GM18867 (cell line): ENCODE data around the gene MAGI1.

ENCODE experiments used
- ATAC-seq: cut with Tn5 transposase; IDR thresholded peaks from one replicate; pipeline ENCODE4 v1.9.1; 2021; ENCODE audit warnings: mild to moderate bottlenecking, moderate library complexity; ENCODE audit not compliant: unreplicated experiment

The MAGI1 gene

DNA sequence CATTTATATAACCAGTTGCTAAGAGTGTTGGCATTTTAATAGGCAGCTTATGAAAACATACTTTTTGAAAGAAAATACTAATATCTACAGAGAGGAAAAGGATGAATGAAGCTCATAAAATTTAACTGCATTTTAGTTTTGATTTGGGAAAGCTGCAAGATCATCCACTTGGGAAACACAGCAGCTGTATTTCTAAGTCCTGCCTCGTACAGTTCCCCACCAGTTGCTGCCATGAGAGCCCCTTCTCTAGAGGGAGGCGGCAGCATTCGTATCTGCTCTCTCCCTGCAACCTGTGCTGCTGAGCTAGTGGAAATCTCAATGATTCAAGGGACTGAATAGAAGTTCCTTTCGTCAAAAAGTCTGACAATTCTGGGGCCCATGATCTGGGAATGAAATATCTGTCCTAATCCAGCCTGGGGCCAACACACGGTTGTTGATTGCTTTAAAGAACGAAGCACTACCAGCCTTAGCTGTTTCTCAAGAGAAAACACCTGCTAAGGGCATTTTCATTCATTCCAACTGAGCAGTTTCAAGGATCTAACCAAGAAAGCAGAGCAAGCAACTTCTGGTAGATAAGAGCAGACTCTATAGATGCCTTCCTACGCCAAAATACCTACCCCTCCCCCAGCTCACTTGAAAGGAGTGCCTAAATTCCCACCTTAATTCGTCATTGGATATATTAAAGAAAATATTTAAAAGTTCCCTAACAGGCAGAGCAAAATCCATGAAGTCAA, 223.7 kb downstream of the MAGI1 start:
- no peak for ATAC-seq

DNA sequence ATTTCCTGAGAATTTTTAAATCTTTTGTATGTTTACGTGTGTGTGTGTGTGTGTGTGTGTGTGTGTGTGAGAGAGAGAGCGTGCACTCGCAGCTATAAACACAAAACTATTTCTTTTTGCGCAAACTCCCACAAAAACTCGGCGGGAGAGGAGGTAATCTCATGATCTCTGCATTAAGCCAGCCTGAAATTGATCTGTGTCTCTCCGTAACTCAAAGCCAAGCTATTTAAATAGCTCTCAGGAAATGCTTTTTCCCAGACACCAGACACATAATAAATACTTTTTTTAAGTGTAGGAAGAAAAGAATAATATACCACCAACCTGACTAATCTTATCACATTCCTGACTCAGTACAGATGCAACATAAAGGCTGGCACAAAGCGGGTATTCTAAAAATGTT, 226.8 kb downstream of the MAGI1 start:
- no peak for ATAC-seq

DNA sequence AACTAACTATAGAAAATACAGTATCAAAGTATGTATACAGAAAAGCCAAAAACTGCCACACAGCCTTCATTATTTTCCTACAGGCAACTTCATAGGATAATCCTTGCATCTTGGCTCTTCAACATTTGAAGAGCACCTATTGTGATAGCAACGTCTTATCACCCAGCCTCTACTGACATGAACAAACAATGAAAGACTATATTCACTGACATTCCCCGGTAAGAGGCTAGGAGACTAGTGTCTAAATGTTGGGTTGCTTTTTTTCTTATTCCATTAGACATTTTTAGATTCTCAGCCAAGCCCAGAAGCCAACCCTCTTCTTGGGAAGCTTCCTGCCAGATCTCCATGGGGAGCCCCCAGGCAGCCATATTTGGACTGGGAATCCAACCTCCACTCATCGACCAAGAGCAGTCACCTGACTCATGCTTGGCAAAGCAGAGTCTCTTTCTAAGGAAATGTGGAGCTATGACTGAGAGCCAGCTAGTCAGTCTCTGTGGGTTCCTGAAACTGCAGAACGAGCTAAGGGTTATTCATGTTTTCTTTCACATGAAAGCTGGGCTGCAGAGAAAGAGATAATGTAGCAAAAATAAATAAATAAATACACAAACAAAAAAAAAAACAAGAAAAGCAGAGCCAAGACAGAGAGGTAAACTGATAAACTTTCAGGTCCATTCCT, 227.5 kb downstream of the MAGI1 start:
- no peak for ATAC-seq

DNA sequence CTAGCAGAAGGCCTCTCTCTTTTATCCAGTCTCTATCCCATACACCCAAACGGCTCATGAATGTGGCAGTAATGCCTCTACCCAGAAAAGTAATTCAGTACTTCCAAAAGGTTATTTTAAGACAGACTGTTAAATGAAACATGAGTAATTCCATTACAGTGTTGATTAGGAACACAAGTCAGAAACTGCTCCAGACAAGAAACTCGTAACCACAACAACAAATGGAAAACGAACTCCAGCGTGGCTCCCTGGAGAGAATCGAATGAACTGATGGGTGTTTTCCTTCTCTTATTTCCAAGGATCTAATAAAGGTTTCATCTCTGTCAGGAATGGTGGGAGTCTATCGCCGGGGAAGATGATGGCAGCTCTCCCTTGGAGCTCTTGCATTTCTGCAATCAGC, 228.4 kb downstream of the MAGI1 start:
- no peak for ATAC-seq

DNA sequence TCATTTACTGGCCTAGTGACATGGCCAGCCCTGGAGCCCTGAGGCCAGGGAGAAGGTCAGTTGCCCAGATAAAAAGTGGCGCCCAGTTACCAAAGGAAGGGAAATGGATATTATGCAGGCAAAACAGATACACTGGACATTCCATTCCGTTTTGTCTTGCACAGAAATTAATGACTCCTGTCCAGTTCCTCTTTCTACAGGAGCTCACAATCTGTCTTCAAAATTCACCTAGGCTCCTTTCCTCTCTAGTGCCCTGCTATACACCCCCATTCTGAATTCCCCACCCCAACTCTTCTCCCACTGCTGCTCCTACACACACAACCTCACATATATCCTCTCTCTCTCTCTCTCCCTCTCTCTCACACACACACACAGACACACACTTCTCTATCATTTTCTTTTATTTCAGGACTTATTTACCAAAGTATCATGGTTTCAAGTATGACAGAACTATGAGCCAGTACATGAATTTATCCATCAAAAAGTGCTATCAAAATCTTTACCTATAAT, 229.0 kb downstream of the MAGI1 start:
- no peak for ATAC-seq

DNA sequence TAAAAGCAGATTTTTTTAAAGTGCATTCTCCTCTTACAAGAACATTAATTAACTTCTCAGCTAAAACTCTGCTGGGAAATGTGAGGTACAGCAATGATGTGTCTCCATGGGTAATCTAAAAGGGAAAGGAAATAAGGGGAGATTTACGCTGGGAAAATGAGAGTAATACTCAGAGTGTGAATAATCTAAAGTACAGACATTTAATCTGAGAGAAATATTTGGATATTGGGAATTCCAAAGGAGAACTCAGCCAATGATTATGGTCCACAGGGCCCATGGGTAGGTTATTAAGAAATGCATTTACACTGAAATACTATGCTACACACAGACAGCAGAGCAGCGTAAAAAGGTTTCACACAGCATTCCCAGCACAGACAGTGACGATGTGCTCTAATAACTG, 229.9 kb downstream of the MAGI1 start:
- ATAC-seq = no peak

DNA sequence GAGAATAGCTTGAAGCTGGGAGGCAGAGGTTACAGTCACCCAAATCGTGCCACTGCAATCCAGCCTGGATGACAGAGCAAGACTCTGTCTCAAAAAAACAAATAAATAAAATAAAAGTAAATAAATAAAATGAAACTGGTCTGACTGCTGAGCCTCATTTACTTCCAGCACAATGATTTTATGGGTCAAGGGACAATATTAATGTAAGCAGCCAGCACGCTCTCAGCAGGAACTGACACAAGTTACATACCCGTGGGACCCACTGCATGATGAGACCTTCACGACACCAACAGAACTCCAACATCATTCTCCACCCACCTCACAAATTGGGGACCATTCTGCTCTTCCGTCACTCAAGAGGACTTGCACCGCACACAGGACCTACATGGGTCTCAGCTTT, 230.3 kb downstream of the MAGI1 start:
- no peak for ATAC-seq

DNA sequence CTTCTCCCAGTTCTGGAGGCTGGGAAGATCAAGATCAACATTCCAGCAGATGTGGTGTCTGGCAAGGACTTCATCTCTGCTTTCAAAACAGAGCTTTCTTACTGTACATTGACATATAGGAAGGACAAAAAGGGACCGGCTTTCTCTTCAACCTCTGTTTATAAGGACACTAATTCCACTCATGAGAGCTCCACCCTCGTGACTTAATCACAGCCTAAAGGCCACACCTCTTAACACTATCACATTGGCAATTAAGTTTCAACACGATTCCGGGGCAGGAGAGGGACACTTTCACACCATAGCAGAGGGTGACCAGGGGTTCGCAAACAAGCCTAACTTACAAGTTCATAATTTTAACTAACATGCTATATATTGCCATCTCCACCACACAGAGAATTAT, 231.5 kb downstream of the MAGI1 start:
- no peak for ATAC-seq

DNA sequence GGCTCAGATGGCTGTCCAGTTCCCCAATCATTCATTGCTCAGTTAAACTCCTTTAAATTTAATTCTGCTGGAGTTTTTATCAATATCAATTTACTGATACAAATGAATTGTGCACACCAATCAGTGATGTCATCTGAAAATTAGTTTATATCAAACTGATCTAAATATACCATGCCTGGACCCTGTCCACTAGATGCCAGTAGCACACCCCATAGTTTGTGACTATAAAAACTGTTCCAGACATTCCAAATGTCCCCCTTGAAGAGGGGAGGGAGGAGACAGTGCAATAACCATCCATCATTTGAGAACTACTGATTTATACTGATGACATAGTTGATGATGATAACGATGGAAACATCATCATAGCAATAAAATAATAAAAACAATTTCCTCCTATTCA, 232.1 kb downstream of the MAGI1 start:
- no peak for ATAC-seq

DNA sequence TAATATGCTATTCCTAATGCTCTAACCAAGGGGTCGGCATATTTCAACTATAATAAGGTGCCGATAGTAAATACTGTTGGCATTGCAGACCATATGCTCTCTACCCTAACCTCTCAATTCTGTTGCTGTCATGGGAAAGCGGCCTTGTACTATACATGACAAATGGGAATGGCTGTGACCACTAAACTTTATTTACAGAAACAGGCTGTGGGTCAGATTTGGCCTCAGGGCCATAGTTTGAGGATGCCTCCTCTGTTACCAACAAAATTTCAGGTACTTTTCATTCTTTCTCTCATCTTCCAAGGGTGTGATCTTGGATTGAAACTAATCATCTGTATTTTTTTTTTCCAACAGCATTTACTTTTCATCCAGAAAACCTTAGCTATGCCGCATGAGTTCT, 242.0 kb downstream of the MAGI1 start:
- no peak for ATAC-seq

DNA sequence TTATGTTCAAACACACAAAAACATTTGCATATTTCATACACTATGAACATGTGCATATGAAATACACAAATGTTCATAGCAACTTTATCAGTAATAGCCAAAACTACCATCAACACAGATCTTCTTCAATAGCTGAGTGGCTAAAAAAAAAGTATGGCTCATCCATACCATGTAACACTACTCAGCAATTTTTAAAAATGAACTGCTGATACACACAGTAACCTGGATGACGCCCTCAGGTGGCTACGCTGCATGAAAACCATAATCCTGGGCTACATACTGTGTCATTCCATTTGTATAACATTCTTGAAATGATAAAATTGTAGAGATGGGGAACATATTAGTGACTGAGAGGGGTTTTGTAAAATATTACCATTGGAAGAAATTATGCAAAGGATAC, 243.6 kb downstream of the MAGI1 start:
- ATAC-seq = no peak

DNA sequence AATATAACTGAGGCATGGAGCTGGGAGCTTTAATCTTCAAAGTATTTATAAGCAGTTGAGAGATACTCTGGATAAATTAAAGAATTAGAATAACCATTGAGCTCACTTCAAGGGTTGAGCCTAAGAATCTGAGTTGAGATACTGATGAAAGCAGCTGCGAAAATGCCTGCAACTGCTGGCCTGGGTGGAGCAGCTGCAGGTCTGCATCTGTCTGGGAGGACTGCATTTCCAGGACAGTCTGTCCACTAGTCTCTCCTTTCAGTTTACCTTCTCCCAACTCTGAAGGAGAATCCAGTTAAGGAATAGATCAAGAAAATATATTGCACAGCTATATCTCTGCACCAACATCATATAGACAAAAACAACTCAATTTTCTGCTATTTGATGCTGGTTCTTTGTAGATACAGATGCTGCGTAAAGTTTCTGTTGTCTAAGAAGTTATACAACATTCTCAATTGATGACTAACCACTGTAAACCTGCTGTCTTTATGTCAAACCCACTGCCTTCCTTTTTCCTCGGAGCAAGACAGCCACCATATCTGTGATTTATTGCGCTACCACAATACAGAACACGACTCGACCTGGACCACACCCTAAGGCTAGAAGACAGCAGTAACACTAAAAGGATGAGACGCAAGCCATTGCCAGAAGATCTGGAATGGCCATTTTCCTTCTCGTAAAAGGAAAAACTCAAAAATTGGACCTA, 245.1 kb downstream of the MAGI1 start:
- no peak for ATAC-seq

DNA sequence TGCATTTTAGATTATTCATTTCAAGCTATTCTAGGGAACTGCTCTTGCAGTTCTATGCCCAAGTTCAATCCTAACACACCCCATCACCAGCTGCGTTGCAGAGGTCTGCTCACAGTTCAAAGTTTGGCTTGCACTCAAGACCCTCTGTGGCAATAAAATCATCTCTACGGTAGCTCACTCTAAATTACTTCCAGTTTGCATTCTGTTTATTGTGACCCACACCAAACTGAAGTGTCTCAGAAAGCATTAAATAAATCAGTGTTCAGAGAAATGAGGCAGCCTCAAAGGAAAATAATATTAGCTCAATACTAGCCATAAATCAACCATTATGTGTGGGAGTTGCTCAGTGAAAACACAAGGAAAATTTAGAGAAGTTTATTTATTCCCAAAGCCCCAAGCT, 250.3 kb downstream of the MAGI1 start:
- ATAC-seq = no peak

DNA sequence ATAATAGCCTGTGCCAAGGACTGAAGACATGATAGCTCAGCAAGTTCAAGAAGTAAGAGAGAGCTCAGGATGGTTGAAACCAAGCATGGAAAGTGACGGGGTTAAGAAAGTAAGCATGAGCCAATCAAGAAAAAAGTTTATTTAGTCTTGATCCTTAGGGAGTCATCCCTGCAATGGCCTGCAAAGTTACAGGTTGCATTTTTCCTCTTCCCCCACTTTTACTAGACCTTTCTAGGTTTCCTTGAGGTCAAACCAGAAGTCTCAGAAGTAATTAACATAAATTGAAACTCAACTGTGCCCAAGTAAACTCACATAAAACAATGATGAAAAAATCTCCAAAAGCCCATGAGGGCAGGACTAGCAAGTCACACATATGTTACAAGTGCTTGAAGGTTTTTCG, 250.9 kb downstream of the MAGI1 start:
- ATAC-seq = no peak

DNA sequence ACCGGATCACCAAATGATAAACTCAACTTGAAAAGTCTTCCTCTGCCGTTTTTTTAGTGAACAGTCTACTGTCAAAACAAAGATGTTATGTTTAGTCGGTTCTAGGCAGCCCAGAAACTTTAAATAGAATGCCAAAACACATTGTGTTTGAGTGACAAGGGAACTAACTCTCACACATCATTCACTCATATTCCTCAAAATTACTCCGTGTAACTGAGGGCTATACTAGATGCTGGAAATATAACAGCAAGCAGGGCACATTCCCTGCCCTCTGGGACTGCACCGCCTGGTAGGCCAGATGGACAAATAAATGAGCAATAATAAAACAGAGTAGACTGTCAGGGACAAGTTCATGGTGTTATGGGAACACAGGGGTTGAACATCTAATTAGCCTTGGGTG, 251.4 kb downstream of the MAGI1 start:
- no peak for ATAC-seq

DNA sequence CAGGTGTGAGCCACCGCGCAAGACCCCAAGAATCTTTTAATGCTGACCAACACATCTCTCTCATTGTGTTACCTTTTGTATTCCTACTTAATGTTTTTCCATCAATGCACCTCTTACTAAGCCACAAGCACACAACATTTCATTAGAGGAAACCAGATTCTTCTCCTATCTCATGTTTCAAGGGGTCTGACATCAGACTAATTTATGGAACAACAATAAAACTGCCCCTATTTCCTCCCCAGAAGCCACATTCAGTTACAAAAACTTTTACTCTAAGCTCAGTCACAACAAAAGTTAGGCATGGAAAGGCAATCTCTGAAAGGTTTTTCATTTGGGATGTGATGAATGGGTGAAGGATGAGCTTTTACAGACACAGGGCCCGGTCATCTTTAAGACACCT, 251.8 kb downstream of the MAGI1 start:
- ATAC-seq = no peak

DNA sequence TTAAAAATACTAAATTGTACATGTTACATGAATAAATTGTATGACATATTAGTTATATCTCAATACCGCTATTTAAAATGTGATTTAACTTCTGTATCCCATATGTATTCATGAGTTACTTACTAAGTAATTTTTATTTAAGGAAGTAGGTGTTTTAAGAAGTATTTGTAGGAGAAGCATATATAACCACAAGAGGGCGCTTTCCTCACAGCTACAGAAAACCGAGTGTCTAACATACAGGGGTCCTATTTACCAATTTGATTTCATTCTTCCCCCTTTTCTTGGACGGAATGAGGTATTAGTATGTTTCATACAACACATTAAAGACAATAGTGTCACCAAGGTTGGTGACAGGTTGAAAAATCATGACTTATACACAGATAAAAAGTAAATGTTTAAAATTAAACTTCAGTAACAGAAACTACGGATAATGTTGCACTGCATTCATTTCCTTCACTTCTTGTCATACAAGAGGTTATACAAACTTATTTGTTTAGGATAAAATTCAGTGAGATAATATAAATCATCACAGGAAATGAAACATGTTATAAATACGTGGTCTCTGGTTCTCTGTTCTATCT, 253.6 kb downstream of the MAGI1 start:
- ATAC-seq = no peak

DNA sequence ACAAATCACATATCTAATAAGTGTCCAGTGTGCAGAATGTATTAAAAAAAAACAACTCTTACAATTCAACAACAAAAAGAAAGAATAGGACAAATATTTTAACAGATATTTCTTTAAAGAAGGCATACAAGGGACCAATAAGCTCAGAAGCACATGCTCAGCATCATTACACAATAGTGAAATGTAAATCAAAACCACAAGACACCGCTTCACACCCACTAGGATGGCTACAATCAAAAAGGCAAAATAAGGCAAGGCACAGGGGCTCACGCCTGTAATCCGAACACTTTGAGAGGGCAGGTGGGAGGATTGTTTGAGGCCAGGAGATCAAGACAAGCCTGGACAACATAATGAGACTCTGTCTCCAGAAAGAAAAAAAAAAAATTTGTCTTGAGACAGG, 255.6 kb downstream of the MAGI1 start:
- ATAC-seq = no peak

DNA sequence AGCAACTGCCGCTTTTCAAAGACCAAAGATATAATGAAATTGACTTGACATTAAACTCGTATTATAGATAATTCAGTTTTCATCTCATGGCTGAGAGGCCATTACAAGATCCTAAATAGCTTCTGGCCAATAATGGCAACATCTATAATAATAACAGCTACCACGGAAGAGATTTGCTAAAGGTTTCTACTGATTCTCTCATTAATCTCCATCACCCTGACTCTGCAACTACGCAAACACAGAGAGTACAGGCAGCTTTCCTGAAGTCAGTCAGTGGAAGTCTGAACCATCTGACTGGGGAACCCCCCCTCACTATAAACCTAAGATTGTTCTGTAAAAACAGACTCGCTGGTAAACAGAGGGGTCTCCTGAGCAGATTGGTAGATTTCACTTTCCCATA, 257.1 kb downstream of the MAGI1 start:
- ATAC-seq = no peak

DNA sequence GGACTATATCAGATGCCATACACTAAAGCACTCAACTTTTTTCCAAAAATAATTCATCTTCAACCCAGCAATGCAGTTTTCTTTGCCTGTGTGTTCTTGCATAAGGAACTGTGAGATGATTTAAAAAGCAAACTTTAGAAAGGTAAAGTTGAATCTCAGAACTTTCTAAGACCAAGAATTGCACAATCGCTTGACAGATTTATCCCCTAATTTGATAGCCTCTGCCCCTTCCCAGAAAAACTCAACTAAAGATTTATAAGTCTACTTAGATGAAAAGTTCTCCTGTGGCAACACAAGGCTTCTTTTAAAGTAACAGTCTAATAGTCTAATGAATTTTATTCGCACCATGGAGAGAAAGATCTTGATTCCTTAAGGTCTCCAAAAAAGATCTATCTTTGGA, 259.3 kb downstream of the MAGI1 start:
- ATAC-seq = no peak

DNA sequence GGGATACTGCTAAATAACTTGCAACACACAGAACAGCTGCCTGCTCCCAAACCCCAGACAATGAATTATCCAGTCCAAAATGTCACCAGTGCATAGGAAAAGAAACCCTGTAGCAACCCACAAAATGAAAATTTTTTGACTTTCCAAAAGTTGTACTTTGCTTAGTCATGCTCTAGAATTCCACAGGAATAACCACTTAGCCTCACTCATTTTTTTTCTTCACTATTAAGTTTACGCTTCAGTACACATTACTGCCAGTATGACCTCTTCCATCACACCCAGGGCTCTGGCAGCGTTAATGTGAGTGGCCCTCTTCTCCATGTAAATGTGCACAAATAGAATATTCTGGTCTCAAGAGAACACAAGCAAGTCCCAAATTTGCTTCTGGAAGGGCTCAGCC, 259.8 kb downstream of the MAGI1 start:
- no peak for ATAC-seq

DNA sequence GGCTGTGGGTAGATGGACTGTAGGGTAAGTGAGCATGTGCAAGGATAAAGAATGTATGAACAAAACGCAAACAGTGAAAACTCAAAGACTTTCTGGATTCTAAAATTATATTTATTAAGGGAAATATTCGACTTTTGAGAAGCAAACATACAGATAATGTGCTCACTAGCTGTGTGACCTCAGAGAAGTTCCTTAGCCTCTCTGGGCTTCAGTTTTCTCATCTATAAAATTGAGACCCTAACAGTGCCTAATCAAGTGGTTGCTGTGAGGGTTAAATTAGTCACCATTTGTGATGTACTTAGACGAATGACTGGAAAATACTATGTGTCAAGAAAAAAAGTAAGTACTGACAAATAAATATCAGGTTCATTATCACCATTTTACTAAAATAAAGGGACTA, 261.7 kb downstream of the MAGI1 start:
- ATAC-seq = no peak
